Tibial artery (tissue), 4 donors: ENCODE data around the gene ZG16.
A peak's percentile ranks its signal among the peaks of the same experiment; 100 is the strongest.

Experiments
- DNase-seq, 2 donors: peaks; one replicate each; pipeline ENCODE4 v3.0.0-alpha.2; 2019
- H3K27ac ChIP-seq, 2 donors: fragments of 200-600 bp; sonication (generic) in 1 of 2; 1 replicate in 1 of 2; 2 replicates in 1 of 2; pipeline ENCODE4 v1.5.1; 2018 to 2019; ENCODE audit warnings: mild to moderate bottlenecking in 1 of 2
- H3K27me3 ChIP-seq, 2 donors: fragments of 200-600 bp; sonication (generic) in 1 of 2; one replicate each; pipeline versions ENCODE4 v1.5.1 to v1.6.0; 2016 to 2019
- H3K36me3 ChIP-seq, 3 donors: fragments of 200-600 bp; sonication (generic) in 2 of 3; one replicate each; pipeline ENCODE4 v1.5.1; 2016 to 2019; ENCODE audit warnings: mild to moderate bottlenecking in 2 of 3
- H3K4me1 ChIP-seq, 4 donors: fragments of 200-600 bp; sonication (generic) in 2 of 4; 1 replicate in 3 of 4; 2 replicates in 1 of 4; pipeline ENCODE4 v1.5.1; 2016 to 2019
- H3K4me3 ChIP-seq, 2 donors: fragments of 200-600 bp; sonication (generic) in 1 of 2; 1 replicate in 1 of 2; 2 replicates in 1 of 2; pipeline ENCODE4 v1.5.1; 2018 to 2019; ENCODE audit warnings: mild to moderate bottlenecking in 2 of 2
- H3K9me3 ChIP-seq, 3 donors: fragments of 200-600 bp; sonication (generic) in 1 of 3; one replicate each; pipeline ENCODE4 v1.5.1; 2016 to 2019
- intact Hi-C: fragments of 100-400 bp; cut with DNase I; formaldehyde crosslinking; loops from one replicate; pipeline ENCODE4 v1.15.0; 2023; ENCODE audit warnings: low total_unique reads
- TF ChIP-seq, protein P1 (sequence below), 2 experiments: fragments of 200-600 bp in 1 of 2; fragments of 450-650 bp in 1 of 2; IDR thresholded peaks; one replicate each; pipeline ENCODE4 v1.5.1; 2017 to 2019; ENCODE audit warnings: antibody characterized with exemption in 2 of 2, mild to moderate bottlenecking in 1 of 2, moderate library complexity in 1 of 2

Gene ZG16

DNA sequence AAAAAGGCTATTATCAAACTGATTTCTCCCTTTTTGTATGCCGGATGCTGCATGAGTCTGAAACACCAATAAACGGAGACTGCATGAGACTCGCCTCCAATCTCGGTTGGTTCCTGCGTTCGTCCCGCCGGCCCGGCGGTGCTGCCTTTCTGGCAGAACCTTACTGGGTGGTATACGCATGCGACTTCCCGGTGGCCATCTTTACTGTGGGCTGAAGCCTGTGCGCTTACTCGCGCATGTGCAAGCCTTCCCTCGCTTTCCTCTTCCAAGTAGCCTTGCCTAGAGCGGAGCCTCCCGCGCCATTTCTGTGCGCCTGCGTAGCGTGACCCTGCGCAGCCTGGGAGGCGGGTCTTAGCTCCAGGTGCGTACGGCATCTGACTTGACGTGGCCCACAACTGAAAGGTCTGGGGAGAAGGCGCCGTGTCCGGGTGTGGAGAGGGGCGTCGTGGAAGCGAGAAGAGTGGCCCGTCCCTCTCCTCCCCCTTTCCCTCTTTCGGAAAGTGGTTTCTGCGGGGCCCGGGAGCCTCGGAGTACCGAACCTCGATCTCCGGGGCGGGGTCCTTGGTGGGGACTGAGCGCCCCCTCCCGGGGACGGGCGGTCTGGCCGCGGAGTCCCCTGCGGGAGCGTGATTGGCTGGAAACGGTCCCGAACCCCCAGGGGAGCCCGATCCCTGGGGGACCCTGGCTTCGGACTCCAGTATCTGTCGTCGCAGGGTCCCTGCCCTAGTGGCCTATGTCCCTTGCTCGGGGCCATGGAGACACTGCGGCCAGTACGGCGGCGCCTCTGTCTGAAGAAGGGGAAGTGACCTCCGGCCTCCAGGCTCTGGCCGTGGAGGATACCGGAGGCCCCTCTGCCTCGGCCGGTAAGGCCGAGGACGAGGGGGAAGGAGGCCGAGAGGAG lies 38.0 kb downstream of the ZG16 start, which contains the start of gene PAGR1:
PAGR1 (plus strand) TSS at position 360 of the 901 bp plus-strand sequence; CDS start at position 734, 374 bp downstream.
- intact Hi-C loops, result loop anchor here (10.0 kb wide), 1 partner anchor 179 kb away; the partner anchor contains the start of genes HIRIP3 and INO80E
- Histone ChIP-seq H3K9me3 (no peaks in the 10 kb centered on the region), H3K27ac (peak within 1 kb of the TSS; percentile 90 to 97), H3K4me3 (peak within 1 kb of the TSS; percentile 63 to 79), H3K36me3 (peaks cover 5 to 22% (median 9%) of the 10 kb centered on the region in 3 donors), H3K4me1 (peaks cover 2 to 64% (median 49%) of the 10 kb centered on the region in 4 donors), H3K27me3 (no peaks in the 10 kb centered on the region)
- DNase-seq, result peak; percentile 98 to 99
- TF ChIP-seq, protein P1, sequence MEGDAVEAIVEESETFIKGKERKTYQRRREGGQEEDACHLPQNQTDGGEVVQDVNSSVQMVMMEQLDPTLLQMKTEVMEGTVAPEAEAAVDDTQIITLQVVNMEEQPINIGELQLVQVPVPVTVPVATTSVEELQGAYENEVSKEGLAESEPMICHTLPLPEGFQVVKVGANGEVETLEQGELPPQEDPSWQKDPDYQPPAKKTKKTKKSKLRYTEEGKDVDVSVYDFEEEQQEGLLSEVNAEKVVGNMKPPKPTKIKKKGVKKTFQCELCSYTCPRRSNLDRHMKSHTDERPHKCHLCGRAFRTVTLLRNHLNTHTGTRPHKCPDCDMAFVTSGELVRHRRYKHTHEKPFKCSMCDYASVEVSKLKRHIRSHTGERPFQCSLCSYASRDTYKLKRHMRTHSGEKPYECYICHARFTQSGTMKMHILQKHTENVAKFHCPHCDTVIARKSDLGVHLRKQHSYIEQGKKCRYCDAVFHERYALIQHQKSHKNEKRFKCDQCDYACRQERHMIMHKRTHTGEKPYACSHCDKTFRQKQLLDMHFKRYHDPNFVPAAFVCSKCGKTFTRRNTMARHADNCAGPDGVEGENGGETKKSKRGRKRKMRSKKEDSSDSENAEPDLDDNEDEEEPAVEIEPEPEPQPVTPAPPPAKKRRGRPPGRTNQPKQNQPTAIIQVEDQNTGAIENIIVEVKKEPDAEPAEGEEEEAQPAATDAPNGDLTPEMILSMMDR (IDR thresholded peaks at IDR 0.05), result peak; percentile 84 to 92

DNA sequence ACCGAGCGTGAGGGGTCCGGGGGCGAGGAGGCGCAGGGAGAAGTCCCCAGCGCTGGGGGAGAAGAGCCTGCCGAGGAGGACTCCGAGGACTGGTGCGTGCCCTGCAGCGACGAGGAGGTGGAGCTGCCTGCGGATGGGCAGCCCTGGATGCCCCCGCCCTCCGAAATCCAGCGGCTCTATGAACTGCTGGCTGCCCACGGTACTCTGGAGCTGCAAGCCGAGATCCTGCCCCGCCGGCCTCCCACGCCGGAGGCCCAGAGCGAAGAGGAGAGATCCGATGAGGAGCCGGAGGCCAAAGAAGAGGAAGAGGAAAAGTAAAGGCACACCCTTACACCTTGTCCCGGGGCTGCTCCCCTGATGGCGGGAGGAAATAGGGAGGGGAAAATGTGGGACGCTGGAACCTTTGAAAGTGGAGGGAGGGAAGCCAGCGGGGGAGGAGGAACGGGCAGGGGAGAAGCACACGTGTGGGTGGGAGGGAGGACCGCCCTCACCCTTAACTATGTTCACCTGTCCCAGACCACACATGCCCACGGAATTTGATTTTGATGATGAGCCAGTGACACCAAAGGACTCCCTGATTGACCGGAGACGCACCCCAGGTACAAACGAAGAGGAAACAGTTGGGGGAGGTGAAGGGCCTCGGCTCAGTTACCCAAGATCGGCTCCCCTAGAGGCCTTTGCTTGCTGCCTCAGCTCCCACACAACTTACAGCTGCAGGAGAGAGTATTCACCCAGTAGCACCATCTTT lies 38.8 kb downstream of the ZG16 start:
- Histone ChIP-seq H3K27me3 (no peaks in the 10 kb centered on the region), H3K36me3 (peaks cover 5 to 22% (median 9%) of the 10 kb centered on the region in 3 donors), H3K4me1 (peaks cover 0 to 69% (median 56%) of the 10 kb centered on the region in 4 donors), H3K9me3 (no peaks in the 10 kb centered on the region), H3K4me3 (peak overlapping the region; percentile 63 to 79), H3K27ac (peak overlapping the region; percentile 90 to 97)
- TF ChIP-seq, protein P1 (IDR thresholded peaks at IDR 0.05), result no peak
- peak; percentile 62 to 90 for DNase-seq
- intact Hi-C loops, result loop anchor here (10.0 kb wide), 1 partner anchor 178 kb away; the partner anchor contains the start of genes HIRIP3 and INO80E

DNA sequence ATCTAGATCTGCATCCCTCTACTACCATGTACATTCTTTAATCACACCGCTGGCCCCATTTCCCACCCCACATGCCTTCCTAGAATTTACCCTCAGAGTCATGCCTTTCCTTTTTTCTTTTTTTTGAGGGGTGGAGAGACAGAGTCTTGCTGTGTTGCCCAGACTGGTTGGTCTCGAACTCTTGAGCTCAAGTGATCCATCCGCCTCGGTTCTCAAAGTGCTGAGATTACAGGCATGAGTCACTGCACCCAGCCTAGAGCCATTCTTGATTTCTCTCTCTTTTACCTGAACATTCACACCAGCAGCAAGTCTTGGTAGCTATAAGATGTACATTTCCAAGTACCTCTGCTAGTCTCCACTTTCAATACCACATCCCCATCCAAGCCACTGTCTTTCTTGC lies 40.0 kb downstream of the ZG16 start:
- no peaks in the 10 kb centered on the region for H3K27me3 ChIP-seq
- no peaks in the 10 kb centered on the region for H3K9me3 ChIP-seq
- intact Hi-C loops, result loop anchor here (10.0 kb wide), 1 partner anchor 177 kb away; the partner anchor contains the start of genes HIRIP3 and INO80E
- no peak overlapping the region for H3K27ac ChIP-seq
- H3K4me3 ChIP-seq, result no peak overlapping the region
- no peak for DNase-seq
- peaks cover 7 to 73% (median 62%) of the 10 kb centered on the region in 4 donors for H3K4me1 ChIP-seq
- H3K36me3 ChIP-seq, result peaks cover 5 to 22% (median 9%) of the 10 kb centered on the region in 3 donors
- TF ChIP-seq, protein P1 (IDR thresholded peaks at IDR 0.05), result no peak

DNA sequence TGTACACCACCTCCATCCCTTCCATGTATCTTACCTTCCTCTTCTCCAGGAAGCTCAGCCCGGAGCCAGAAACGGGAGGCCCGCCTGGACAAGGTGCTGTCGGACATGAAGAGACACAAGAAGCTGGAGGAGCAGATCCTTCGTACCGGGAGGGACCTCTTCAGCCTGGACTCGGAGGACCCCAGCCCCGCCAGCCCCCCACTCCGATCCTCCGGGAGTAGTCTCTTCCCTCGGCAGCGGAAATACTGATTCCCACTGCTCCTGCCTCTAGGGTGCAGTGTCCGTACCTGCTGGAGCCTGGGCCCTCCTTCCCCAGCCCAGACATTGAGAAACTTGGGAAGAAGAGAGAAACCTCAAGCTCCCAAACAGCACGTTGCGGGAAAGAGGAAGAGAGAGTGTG lies 41.5 kb downstream of the ZG16 start:
- H3K4me3 ChIP-seq, result no peak overlapping the region
- DNase-seq, result no peak
- peaks cover 7 to 73% (median 61%) of the 10 kb centered on the region in 4 donors for H3K4me1 ChIP-seq

More for the DNA sequence above, 41.5 kb downstream of the ZG16 start:
- no peaks in the 10 kb centered on the region for H3K9me3 ChIP-seq
- peak overlapping the region; percentile 89 to 90 for H3K27ac ChIP-seq
- TF ChIP-seq, protein P1 (IDR thresholded peaks at IDR 0.05), result no peak
- peaks cover 5 to 22% (median 9%) of the 10 kb centered on the region in 3 donors for H3K36me3 ChIP-seq
- intact Hi-C loops, result loop anchor here (10.0 kb wide), 1 partner anchor 175 kb away; the partner anchor contains the start of genes HIRIP3 and INO80E
- H3K27me3 ChIP-seq, result no peaks in the 10 kb centered on the region
